HEK293 (cell line): ENCODE data around the gene PITPNC1.

Experiments used
- CTCF ChIP-seq: fragments of 450-650 bp; formaldehyde crosslinking; IDR thresholded peaks from 2 replicates; pipeline ENCODE4 v1.5.1; 2016; ENCODE audit warnings: missing biosample characterization, missing genetic modification characterization
- ELK4 ChIP-seq: IDR thresholded peaks from 2 replicates; pipeline ENCODE4 v1.6.1; 2011; ENCODE audit warnings: mild to moderate bottlenecking, low read depth, low read length, borderline replicate concordance
- SCRT1 ChIP-seq: fragments of 450-650 bp; formaldehyde crosslinking; IDR thresholded peaks from 2 replicates; pipeline ENCODE4 v1.5.1; 2016; ENCODE audit warnings: missing biosample characterization, missing genetic modification characterization, borderline replicate concordance
- ZBTB10 ChIP-seq: fragments of 450-650 bp; formaldehyde crosslinking; IDR thresholded peaks from 2 replicates; pipeline ENCODE4 v1.5.1; 2016; ENCODE audit warnings: missing biosample characterization, missing genetic modification characterization
- ZBTB20 ChIP-seq: fragments of 450-650 bp; formaldehyde crosslinking; IDR thresholded peaks from 2 replicates; pipeline ENCODE4 v1.5.1; 2016; ENCODE audit warnings: missing biosample characterization, missing genetic modification characterization
- ZFP3 ChIP-seq: fragments of 450-650 bp; formaldehyde crosslinking; IDR thresholded peaks from 2 replicates; pipeline ENCODE4 v1.5.1; 2016; ENCODE audit warnings: low read depth, missing biosample characterization, missing genetic modification characterization
- ZFP41 ChIP-seq: fragments of 450-650 bp; formaldehyde crosslinking; IDR thresholded peaks from 2 replicates; pipeline ENCODE4 v1.5.1; 2016; ENCODE audit warnings: missing biosample characterization, missing genetic modification characterization, borderline replicate concordance
- ZNF138 ChIP-seq: fragments of 450-650 bp; formaldehyde crosslinking; IDR thresholded peaks from 2 replicates; pipeline ENCODE4 v1.5.1; 2016; ENCODE audit warnings: missing biosample characterization, missing genetic modification characterization, borderline replicate concordance
- ZNF18 ChIP-seq: fragments of 450-650 bp; formaldehyde crosslinking; IDR thresholded peaks from 2 replicates; pipeline ENCODE4 v1.5.1; 2016; ENCODE audit warnings: missing biosample characterization, missing genetic modification characterization
- ZNF184 ChIP-seq: fragments of 450-650 bp; IDR thresholded peaks from 2 replicates; pipeline ENCODE4 v1.5.1; 2018; ENCODE audit warnings: missing biosample characterization, mild to moderate bottlenecking, missing genetic modification characterization
- ZNF248 ChIP-seq: fragments of 450-650 bp; formaldehyde crosslinking; IDR thresholded peaks from 2 replicates; pipeline ENCODE4 v1.5.1; 2017; ENCODE audit warnings: missing biosample characterization, missing genetic modification characterization
- ZNF341 ChIP-seq: fragments of 450-650 bp; formaldehyde crosslinking; IDR thresholded peaks from 2 replicates; pipeline ENCODE4; 2016; ENCODE audit warnings: low read depth, missing biosample characterization, missing genetic modification characterization
- ZNF366 ChIP-seq: fragments of 450-650 bp; formaldehyde crosslinking; conservative IDR thresholded peaks from 2 replicates; pipeline ENCODE4 v1.5.1; 2016; ENCODE audit warnings: missing biosample characterization, missing genetic modification characterization
- ZNF404 ChIP-seq: fragments of 450-650 bp; formaldehyde crosslinking; IDR thresholded peaks from 2 replicates; pipeline ENCODE4 v1.5.1; 2017; ENCODE audit warnings: missing biosample characterization, missing genetic modification characterization
- ZNF501 ChIP-seq: fragments of 450-650 bp; formaldehyde crosslinking; IDR thresholded peaks from 2 replicates; pipeline ENCODE4 v1.5.1; 2016; ENCODE audit warnings: missing biosample characterization, missing genetic modification characterization
- ZNF664 ChIP-seq: fragments of 450-650 bp; formaldehyde crosslinking; IDR thresholded peaks from 2 replicates; pipeline ENCODE4 v1.5.1; 2016; ENCODE audit warnings: missing biosample characterization, missing genetic modification characterization
- ZNF76 ChIP-seq: fragments of 450-650 bp; formaldehyde crosslinking; IDR thresholded peaks from 2 replicates; pipeline ENCODE4; 2016; ENCODE audit warnings: low read depth, missing biosample characterization, missing genetic modification characterization, borderline replicate concordance
- ZNF776 ChIP-seq: fragments of 450-650 bp; formaldehyde crosslinking; IDR thresholded peaks from 2 replicates; pipeline ENCODE4 v1.5.0; 2017; ENCODE audit warnings: missing biosample characterization, missing genetic modification characterization, borderline replicate concordance
- ZNF837 ChIP-seq: fragments of 450-650 bp; formaldehyde crosslinking; IDR thresholded peaks from 2 replicates; pipeline ENCODE4 v1.5.1; 2016; ENCODE audit warnings: missing biosample characterization, missing genetic modification characterization

PITPNC1 gene

GRCh38 chr17:67377488-67378453 is 690 bp downstream of the PITPNC1 start (continued):
- TF ChIP-seq ZBTB20 (tag by site-specific recombination) (peak; percentile 13), ZBTB10 (0 out of 2 replicates have a peak, but pooled peaks have one; percentile 23), ZNF366 (tag by site-specific recombination) (no peak), ZFP3 (tag by site-specific recombination) (no peak), ZNF184 (tag by site-specific recombination) (no peak), ZNF404 (tag by site-specific recombination) (no peak), ZNF138 (no peak), CTCF (tag by site-specific recombination) (no peak), ZFP41 (tag by site-specific recombination) (no peak), ZNF776 (tag by site-specific recombination) (no peak), ZNF341 (tag by site-specific recombination) (peak; percentile 65; the same call in 1 of the 2 replicates), ELK4 (no peak), ZNF664 (tag by site-specific recombination) (no peak), ZNF837 (tag by site-specific recombination) (no peak), ZNF18 (tag by site-specific recombination) (no peak), ZNF76 (tag by site-specific recombination) (no peak), ZNF248 (tag by site-specific recombination) (no peak), ZNF501 (tag by site-specific recombination) (no peak), SCRT1 (tag by site-specific recombination) (no peak)
